Astrocyte (in vitro differentiated cells and primary cell): ENCODE measurements around the gene LLCFC1.

ENCODE experiments used
- CTCF ChIP-seq: IDR thresholded peaks from 2 replicates; pipeline ENCODE4 v1.5.1; 2011; ENCODE audit warnings: low read depth, mild to moderate bottlenecking, inconsistent platforms, low read length, moderate library complexity; ENCODE audit not compliant: insufficient read depth
- EZH2 ChIP-seq: IDR thresholded peaks from 2 replicates; pipeline ENCODE4 v1.6.1; 2012; ENCODE audit warnings: mild to moderate bottlenecking, low read length, inconsistent platforms; ENCODE audit not compliant: insufficient read depth

- TF ChIP-seq CTCF: no peak
- TF ChIP-seq EZH2: no peak
Observed at GRCh38 chr7:142941541-142941940, 2.3 kb downstream of the LLCFC1 start.
